GM12875 (cell line): ENCODE results near the gene TLR10.
A peak's percentile ranks its signal among the peaks of the same experiment; 100 is the strongest.

ENCODE experiments used
- H3K4me3 ChIP-seq: one replicate; pipeline ENCODE4 v1.5.1; 2011; ENCODE audit warnings: low read depth, low read length, control low read depth
- TF ChIP-seq, protein P1 (sequence below): IDR thresholded peaks from 2 replicates; pipeline ENCODE4 v1.5.1; 2011; ENCODE audit warnings: low read depth, mild to moderate bottlenecking, control low read depth, inconsistent platforms, low read length, moderate library complexity, borderline replicate concordance; ENCODE audit not compliant: insufficient read depth

The TLR10 gene, protein sequence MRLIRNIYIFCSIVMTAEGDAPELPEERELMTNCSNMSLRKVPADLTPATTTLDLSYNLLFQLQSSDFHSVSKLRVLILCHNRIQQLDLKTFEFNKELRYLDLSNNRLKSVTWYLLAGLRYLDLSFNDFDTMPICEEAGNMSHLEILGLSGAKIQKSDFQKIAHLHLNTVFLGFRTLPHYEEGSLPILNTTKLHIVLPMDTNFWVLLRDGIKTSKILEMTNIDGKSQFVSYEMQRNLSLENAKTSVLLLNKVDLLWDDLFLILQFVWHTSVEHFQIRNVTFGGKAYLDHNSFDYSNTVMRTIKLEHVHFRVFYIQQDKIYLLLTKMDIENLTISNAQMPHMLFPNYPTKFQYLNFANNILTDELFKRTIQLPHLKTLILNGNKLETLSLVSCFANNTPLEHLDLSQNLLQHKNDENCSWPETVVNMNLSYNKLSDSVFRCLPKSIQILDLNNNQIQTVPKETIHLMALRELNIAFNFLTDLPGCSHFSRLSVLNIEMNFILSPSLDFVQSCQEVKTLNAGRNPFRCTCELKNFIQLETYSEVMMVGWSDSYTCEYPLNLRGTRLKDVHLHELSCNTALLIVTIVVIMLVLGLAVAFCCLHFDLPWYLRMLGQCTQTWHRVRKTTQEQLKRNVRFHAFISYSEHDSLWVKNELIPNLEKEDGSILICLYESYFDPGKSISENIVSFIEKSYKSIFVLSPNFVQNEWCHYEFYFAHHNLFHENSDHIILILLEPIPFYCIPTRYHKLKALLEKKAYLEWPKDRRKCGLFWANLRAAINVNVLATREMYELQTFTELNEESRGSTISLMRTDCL

DNA sequence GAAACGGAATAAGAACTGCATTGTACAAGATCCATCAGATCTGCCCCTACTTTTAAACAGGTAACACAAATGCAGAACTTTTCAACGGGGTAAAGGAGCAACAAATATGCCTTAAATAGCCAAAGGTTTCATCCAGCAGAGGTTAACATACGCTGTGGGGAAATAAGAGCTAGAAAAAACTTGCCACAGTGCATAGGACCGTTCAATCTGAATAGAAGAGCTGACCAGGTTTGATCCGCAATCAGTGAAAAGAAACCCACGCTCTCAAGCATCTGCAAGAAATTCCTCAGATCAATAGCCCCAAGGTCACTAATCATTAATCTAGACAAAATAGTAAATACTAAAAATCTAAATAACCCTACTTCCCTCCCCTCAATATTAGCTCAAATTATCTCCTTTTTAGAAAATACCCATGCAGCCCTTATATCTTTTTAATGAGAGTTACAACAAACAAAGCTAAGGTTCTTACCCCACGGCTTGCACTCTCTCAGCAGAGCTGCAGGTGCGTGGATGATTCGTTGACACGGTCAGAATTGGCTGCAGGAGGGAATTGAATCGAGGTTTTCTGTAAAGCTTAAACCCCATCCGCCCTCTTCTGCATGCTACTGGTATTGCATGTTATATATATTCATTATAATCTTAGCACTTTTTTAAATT is at the start of gene TLR10:
Gene TLR10 (minus strand): TSS at position 539 of the 657 bp plus-strand sequence. CDS start 7,400 bp downstream, outside the sequence.
- TF ChIP-seq, protein P1, sequence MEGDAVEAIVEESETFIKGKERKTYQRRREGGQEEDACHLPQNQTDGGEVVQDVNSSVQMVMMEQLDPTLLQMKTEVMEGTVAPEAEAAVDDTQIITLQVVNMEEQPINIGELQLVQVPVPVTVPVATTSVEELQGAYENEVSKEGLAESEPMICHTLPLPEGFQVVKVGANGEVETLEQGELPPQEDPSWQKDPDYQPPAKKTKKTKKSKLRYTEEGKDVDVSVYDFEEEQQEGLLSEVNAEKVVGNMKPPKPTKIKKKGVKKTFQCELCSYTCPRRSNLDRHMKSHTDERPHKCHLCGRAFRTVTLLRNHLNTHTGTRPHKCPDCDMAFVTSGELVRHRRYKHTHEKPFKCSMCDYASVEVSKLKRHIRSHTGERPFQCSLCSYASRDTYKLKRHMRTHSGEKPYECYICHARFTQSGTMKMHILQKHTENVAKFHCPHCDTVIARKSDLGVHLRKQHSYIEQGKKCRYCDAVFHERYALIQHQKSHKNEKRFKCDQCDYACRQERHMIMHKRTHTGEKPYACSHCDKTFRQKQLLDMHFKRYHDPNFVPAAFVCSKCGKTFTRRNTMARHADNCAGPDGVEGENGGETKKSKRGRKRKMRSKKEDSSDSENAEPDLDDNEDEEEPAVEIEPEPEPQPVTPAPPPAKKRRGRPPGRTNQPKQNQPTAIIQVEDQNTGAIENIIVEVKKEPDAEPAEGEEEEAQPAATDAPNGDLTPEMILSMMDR, result peak; percentile 52; the same call in 1 of the 2 replicates
- H3K4me3 ChIP-seq, result peak within 1 kb of the TSS; percentile 64

DNA sequence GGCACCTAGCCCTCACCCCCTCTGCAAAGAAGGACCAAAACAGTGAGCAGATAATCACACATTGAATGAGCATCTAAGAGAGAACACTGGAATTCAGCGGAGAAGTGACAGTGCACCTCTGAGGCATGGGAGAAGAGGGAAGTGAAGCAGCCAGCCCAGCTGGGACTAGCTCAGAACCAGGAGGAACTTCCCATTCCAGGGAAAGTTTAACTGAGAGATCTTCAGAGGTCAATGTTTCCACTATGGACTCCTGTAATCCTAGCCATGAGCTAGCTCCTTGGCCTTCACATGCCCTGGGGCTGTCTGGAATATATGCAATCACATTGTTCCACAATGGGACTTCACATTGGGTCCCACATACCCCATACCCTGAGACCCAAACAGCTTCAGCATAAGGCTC is 49.4 kb upstream of the TLR10 start:
- TF ChIP-seq, protein P1, result no peak
- no peak overlapping the region for H3K4me3 ChIP-seq

DNA sequence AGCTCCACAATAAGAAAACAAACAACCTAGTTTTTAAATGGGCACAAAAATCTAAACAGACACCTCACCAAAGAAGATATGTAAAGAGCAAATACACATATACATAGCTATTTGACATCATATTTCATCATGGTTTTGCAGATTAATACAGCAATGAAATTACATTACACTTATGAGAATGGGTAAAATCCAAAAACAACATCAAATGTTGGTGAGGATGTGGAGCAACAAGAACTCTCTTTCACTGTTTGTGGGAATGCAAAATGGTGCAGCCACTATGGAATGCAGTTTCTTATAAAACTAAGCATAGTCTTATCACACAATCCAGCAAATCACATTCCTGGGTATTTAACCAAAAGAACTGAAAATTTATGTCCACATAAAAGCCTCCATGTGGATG is 48.9 kb upstream of the TLR10 start:
- TF ChIP-seq, protein P1, result no peak
- H3K4me3 ChIP-seq, result no peak overlapping the region

DNA sequence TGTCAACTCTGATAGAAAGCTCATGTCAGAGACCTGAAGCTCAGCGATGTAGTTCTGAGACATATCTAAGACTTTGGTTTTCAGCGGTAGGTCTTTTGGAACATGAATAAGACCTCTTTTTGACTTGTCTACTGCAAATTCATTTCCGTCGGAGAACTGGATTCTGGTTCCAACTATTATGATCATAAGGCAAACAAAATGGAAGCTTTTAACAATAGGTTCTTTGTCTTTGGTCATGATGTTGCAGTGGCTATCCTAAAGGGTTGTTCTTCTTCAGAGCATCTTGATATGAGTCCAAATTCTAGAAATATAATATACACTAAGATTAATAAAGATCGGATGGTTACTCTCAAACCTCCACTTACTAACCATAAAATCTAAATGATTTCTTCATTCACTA is 46.4 kb upstream of the TLR10 start:
- TF ChIP-seq, protein P1, result no peak

DNA sequence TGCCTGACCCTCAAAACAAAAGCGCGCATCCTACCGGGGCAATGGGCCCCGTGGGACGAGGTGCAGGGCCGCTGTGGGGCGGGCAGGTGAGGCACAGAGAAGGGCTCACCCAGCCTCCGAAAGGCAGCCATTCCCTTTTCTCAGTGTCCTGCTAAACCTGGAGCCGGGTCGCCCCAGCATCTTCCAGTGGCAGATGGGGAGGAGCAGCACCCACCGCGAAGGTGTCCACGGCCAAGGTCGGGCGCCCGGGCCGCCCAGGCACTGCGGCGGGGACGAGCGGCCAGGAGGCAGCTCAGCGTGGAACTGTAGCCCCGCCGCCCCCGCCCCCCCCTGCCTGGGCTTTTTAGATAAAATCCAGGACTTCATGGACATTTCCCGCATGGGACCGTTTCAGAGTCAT is 41.0 kb upstream of the TLR10 start:
- TF ChIP-seq, protein P1, result no peak
- no peak overlapping the region for H3K4me3 ChIP-seq

More for the DNA sequence above, 46.4 kb upstream of the TLR10 start:
- no peak overlapping the region for H3K4me3 ChIP-seq

DNA sequence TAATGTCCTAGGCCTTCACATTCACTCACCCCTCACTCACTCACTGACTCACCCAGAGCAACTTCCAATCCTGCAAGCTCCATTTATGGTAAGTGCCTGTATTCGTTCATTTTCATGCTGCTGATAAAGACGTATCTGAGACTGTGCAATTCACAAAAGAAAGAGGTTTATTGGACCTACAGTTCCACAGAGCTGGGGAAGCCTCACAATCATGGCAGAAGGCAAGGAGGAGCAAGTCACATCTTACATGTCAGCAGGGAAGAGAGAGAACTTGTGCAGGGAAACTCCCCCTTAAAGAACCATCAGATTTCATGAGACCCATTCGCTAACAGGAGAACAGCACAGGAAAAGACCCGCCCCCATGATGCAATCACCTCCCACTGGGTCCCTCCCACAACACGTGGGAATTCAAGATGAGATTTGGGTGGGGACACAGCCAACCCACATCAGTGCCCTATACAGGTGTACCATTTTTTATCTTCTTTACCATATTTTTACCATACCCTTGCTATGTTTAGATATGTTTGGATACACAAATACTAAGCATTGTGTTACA is 40.0 kb upstream of the TLR10 start:
- TF ChIP-seq, protein P1, result no peak
- no peak overlapping the region for H3K4me3 ChIP-seq
